SK-N-SH treated with all-trans-retinoic acid at 6 μM for 48 hours (cell line): ENCODE results near the gene RCBTB1.

Experiments used
- ATAC-seq: fragments of 200-7000 bp; cut with Tn5 transposase; 3 replicates; pipeline ENCODE4 v1.9.1; 2020; ENCODE audit warnings: mild to moderate bottlenecking, moderate library complexity
- ARNTL ChIP-seq: fragments of 450-650 bp; formaldehyde crosslinking; IDR thresholded peaks from 2 replicates; pipeline ENCODE4 v1.5.0; 2020; ENCODE audit warnings: low read depth, mild to moderate bottlenecking, moderate library complexity, borderline replicate concordance
- BACH2 ChIP-seq: fragments of 250-450 bp; sonication (Bioruptor Pico); IDR thresholded peaks from 2 replicates; pipeline ENCODE4 v1.9.0; 2021; ENCODE audit warnings: mild to moderate bottlenecking, borderline replicate concordance
- CSRNP3 ChIP-seq: fragments of 250-450 bp; sonication (Bioruptor Pico); IDR thresholded peaks from 2 replicates; pipeline ENCODE4 v1.5.1; 2021; ENCODE audit warnings: mild to moderate bottlenecking, moderate library complexity
- GLIS3 ChIP-seq: fragments of 250-450 bp; sonication (Bioruptor Pico); IDR thresholded peaks from 2 replicates; pipeline ENCODE4 v1.5.0; 2020; ENCODE audit warnings: mild to moderate bottlenecking, moderate library complexity
- ISL1 ChIP-seq: fragments of 250-450 bp; sonication (Bioruptor Pico); IDR thresholded peaks from 2 replicates; pipeline ENCODE4 v2.1.2; 2022; ENCODE audit warnings: mild to moderate bottlenecking, moderate library complexity
- PATZ1 ChIP-seq: fragments of 250-450 bp; sonication (Bioruptor Pico); IDR thresholded peaks from 2 replicates; pipeline ENCODE4 v1.8.0; 2020; ENCODE audit warnings: mild to moderate bottlenecking, moderate library complexity, borderline replicate concordance
- RARB ChIP-seq: fragments of 250-450 bp; sonication (Bioruptor Pico); IDR thresholded peaks from 2 replicates; pipeline ENCODE4 v1.8.0; 2021; ENCODE audit warnings: mild to moderate bottlenecking, moderate library complexity
- SNAI2 ChIP-seq: fragments of 250-450 bp; sonication (Bioruptor Pico); IDR thresholded peaks from 2 replicates; pipeline ENCODE4 v1.5.0; 2020; ENCODE audit warnings: mild to moderate bottlenecking, moderate library complexity
- TCF4 ChIP-seq: fragments of 250-450 bp; sonication (Bioruptor Pico); IDR thresholded peaks from 2 replicates; pipeline ENCODE4 v1.8.0; 2021; ENCODE audit warnings: mild to moderate bottlenecking, moderate library complexity, borderline replicate concordance
- ZC3H10 ChIP-seq: fragments of 250-450 bp; sonication (Bioruptor Pico); IDR thresholded peaks from 2 replicates; pipeline ENCODE4 v1.5.1; 2021; ENCODE audit warnings: mild to moderate bottlenecking, moderate library complexity
- ZFP3 ChIP-seq: fragments of 250-450 bp; sonication (Bioruptor Pico); IDR thresholded peaks from 2 replicates; pipeline ENCODE4 v1.5.0; 2020; ENCODE audit warnings: mild to moderate bottlenecking, moderate library complexity
- ZFP30 ChIP-seq: fragments of 450-650 bp; formaldehyde crosslinking; IDR thresholded peaks from 2 replicates; pipeline ENCODE4 v1.5.0; 2022; ENCODE audit warnings: mild to moderate bottlenecking, moderate library complexity
- ZNF70 ChIP-seq: fragments of 450-650 bp; formaldehyde crosslinking; IDR thresholded peaks from 2 replicates; pipeline ENCODE4 v1.5.0; 2020; ENCODE audit warnings: mild to moderate bottlenecking, moderate library complexity
- TF ChIP-seq, protein P1 (sequence below): fragments of 250-450 bp; sonication (Bioruptor Pico); IDR thresholded peaks from 2 replicates; pipeline ENCODE4 v1.5.0; 2020; ENCODE audit warnings: mild to moderate bottlenecking, moderate library complexity
- TF ChIP-seq, protein P2 (sequence below): fragments of 250-450 bp; sonication (Bioruptor Pico); IDR thresholded peaks from 2 replicates; pipeline ENCODE4 v1.8.0; 2021; ENCODE audit warnings: low read depth, mild to moderate bottlenecking, moderate library complexity, borderline replicate concordance

The RCBTB1 gene

DNA sequence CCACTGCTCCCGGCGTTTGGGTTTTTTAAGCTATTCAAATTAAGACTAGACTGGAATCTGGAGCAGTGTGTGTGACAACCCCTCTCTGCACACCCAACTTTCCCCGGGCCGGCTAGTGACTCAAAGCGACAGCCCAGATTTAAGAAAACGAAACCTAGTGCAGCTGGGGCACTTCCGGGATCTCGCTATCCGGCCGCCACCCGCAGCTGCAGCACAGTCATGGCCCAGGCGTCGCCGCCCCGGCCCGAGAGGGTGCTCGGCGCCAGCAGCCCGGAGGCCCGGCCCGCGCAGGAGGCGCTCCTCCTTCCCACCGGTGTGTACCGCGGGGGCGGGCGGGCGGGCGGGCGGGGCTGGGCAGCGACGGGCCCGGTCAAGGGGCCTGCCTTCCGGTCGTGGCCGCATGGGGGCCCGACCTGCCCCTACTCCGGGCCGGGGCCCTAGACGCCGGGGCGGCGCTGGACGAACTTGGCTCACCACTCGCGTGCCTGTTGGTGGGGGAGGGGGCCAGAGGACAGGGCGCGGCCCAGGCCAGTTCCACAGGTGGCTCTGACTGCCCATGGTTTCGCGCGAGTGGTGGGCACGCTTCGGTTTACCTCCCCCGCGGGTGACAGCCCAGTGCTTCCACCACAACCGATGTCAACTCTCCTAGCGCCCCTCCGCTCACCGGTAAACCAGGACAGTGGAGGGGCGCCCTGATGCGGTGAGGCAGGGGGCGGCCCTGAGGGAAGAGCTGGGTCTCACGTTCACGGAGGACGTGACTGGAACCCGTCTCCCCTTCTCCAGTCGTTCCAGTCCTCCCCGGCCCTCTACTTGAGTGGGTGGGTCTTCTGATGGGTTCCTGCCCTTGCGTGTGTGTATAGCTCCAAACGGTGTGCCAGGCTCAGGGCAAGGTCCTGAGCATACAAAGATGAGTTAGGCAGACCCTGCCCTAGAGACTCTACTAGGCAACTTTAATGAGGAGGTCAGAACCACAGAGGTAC, 89.3 kb downstream of the RCBTB1 start, which contains the start of gene PHF11 (continued):
- TF ChIP-seq, protein P1, sequence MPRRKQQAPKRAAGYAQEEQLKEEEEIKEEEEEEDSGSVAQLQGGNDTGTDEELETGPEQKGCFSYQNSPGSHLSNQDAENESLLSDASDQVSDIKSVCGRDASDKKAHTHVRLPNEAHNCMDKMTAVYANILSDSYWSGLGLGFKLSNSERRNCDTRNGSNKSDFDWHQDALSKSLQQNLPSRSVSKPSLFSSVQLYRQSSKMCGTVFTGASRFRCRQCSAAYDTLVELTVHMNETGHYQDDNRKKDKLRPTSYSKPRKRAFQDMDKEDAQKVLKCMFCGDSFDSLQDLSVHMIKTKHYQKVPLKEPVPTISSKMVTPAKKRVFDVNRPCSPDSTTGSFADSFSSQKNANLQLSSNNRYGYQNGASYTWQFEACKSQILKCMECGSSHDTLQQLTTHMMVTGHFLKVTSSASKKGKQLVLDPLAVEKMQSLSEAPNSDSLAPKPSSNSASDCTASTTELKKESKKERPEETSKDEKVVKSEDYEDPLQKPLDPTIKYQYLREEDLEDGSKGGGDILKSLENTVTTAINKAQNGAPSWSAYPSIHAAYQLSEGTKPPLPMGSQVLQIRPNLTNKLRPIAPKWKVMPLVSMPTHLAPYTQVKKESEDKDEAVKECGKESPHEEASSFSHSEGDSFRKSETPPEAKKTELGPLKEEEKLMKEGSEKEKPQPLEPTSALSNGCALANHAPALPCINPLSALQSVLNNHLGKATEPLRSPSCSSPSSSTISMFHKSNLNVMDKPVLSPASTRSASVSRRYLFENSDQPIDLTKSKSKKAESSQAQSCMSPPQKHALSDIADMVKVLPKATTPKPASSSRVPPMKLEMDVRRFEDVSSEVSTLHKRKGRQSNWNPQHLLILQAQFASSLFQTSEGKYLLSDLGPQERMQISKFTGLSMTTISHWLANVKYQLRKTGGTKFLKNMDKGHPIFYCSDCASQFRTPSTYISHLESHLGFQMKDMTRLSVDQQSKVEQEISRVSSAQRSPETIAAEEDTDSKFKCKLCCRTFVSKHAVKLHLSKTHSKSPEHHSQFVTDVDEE (CRISPR knock-in tag), result no peak
- TF ChIP-seq TCF4 (CRISPR knock-in tag) (no peak), SNAI2 (CRISPR knock-in tag) (no peak), ZC3H10 (CRISPR knock-in tag) (no peak), GLIS3 (CRISPR knock-in tag) (no peak), ZFP30 (CRISPR knock-in tag) (no peak), ARNTL (CRISPR knock-in tag) (no peak)
- TF ChIP-seq, protein P2, sequence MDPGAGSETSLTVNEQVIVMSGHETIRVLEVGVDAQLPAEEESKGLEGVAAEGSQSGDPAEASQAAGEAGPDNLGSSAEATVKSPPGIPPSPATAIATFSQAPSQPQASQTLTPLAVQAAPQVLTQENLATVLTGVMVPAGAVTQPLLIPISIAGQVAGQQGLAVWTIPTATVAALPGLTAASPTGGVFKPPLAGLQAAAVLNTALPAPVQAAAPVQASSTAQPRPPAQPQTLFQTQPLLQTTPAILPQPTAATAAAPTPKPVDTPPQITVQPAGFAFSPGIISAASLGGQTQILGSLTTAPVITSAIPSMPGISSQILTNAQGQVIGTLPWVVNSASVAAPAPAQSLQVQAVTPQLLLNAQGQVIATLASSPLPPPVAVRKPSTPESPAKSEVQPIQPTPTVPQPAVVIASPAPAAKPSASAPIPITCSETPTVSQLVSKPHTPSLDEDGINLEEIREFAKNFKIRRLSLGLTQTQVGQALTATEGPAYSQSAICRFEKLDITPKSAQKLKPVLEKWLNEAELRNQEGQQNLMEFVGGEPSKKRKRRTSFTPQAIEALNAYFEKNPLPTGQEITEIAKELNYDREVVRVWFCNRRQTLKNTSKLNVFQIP, result no peak

DNA sequence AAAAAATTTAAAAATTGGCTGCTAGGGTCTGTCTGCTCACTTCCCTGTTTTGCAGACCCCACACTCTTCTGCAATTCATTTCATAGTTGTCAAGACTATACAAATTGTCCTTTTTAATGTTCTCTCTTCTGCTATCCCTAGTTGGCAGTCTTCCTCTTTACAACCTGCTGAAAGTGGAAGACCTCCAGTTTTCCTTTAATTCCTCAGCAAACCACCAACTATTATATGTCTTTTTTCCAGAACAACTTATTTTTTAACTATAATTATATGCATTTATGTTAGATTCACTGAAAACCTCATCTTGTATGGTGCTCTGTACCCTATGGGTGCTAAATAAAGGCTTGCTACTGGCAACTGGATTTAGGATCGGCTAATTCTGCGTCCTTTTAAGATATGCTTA, 90.7 kb downstream of the RCBTB1 start:
- TF ChIP-seq ISL1 (no peak), ARNTL (CRISPR knock-in tag) (no peak), PATZ1 (CRISPR knock-in tag) (no peak), BACH2 (CRISPR knock-in tag) (no peak)
- no peak for ATAC-seq

- ATAC-seq, result no peak
- TF ChIP-seq PATZ1 (CRISPR knock-in tag), result no peak
- no peak for TF ChIP-seq ZNF70 (CRISPR knock-in tag)
- TF ChIP-seq BACH2 (CRISPR knock-in tag), result no peak
- no peak for TF ChIP-seq ZFP3 (CRISPR knock-in tag)
- TF ChIP-seq ZFP30 (CRISPR knock-in tag), result no peak
- TF ChIP-seq, protein P1 (CRISPR knock-in tag), result no peak
- no peak for TF ChIP-seq ISL1
- TF ChIP-seq TCF4 (CRISPR knock-in tag), result no peak
- no peak for TF ChIP-seq RARB (CRISPR knock-in tag)
- no peak for TF ChIP-seq ZC3H10 (CRISPR knock-in tag)
- TF ChIP-seq CSRNP3 (CRISPR knock-in tag), result no peak
Measured at GRCh38 chr13:49488563-49488962, 96.8 kb downstream of the RCBTB1 start.
